HuH-7 (cell line): ENCODE measurements around the gene LNX1.

Experiments used
- DNase-seq: peaks from one replicate; pipeline ENCODE4 v3.0.0; 2011; ENCODE audit warnings: low spot score

The LNX1 gene

GRCh38 chr4:53599632-53600031 is 8.3 kb upstream of the LNX1 start:
- no peak for DNase-seq

GRCh38 chr4:53598901-53599300 is 7.6 kb upstream of the LNX1 start:
- DNase-seq: no peak

- DNase-seq: no peak
These were observed 7.2 kb upstream of the LNX1 start for GRCh38 chr4:53598483-53598882.

GRCh38 chr4:53596901-53597300 is 5.6 kb upstream of the LNX1 start:
- no peak for DNase-seq

GRCh38 chr4:53595834-53596233 is 4.5 kb upstream of the LNX1 start:
- no peak for DNase-seq

GRCh38 chr4:53595204-53595603 is 3.9 kb upstream of the LNX1 start:
- no peak for DNase-seq

GRCh38 chr4:53593765-53594164 is 2.5 kb upstream of the LNX1 start:
- DNase-seq: no peak

- no peak for DNase-seq
These were observed 1.6 kb upstream of the LNX1 start for GRCh38 chr4:53592686-53593501.

GRCh38 chr4:53592122-53592521 is 836 bp upstream of the LNX1 start:
- DNase-seq: no peak

GRCh38 chr4:53590187-53590586 is 1.1 kb downstream of the LNX1 start:
- DNase-seq: no peak

- DNase-seq: no peak
These were observed 1.8 kb downstream of the LNX1 start for GRCh38 chr4:53589511-53589910.

GRCh38 chr4:53587135-53587534 is 4.2 kb downstream of the LNX1 start:
- no peak for DNase-seq

GRCh38 chr4:53586121-53586816 is 5.0 kb downstream of the LNX1 start:
- no peak for DNase-seq

- no peak for DNase-seq
These were observed 6.6 kb downstream of the LNX1 start for GRCh38 chr4:53584658-53585057.

- DNase-seq: no peak
These were observed 7.8 kb downstream of the LNX1 start for GRCh38 chr4:53583513-53583912.

- no peak for DNase-seq
These were observed 9.1 kb downstream of the LNX1 start for GRCh38 chr4:53582194-53582593.

- no peak for DNase-seq
These were observed 11.0 kb downstream of the LNX1 start for GRCh38 chr4:53580274-53580673.

- no peak for DNase-seq
These were observed 11.5 kb downstream of the LNX1 start for GRCh38 chr4:53579826-53580225.

- DNase-seq: no peak
These were observed 14.5 kb downstream of the LNX1 start for GRCh38 chr4:53576676-53577372.

GRCh38 chr4:53576071-53576617 is 15.1 kb downstream of the LNX1 start:
- DNase-seq: no peak

- no peak for DNase-seq
These were observed 15.7 kb downstream of the LNX1 start for GRCh38 chr4:53575552-53575951.

GRCh38 chr4:53574528-53574927 is 16.8 kb downstream of the LNX1 start:
- DNase-seq: no peak

GRCh38 chr4:53573696-53574095 is 17.6 kb downstream of the LNX1 start:
- no peak for DNase-seq
